Measurements from ENCODE around the gene EVI2A.
"Not testable (repeated sequence)": the region's sequence is repeated elsewhere in the genome, so short reads cannot be mapped to it uniquely, and the experiment has no call there.

Gene EVI2A, protein sequence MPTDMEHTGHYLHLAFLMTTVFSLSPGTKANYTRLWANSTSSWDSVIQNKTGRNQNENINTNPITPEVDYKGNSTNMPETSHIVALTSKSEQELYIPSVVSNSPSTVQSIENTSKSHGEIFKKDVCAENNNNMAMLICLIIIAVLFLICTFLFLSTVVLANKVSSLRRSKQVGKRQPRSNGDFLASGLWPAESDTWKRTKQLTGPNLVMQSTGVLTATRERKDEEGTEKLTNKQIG

DNA sequence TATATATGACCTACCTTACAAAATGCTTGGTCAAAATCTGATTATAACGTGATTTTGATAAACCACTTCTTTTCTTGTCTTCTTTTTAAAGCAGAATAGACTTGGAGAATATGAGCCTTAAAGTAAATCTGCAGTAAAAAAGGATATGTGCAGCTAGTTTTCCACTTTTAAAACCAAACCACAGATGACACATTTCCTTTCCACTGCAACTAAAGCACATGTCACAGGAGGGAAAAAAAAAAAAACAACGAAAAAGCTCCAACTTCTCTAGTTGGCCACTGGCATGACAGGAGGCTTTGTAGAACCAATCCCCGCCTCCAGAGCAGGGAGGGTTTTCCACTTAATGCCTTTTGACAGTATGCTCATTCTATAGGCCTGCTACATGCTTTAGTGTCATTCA, at the start of gene EVI2A:
TSS of gene EVI2A (minus strand) at position 142 of the 400 bp plus-strand sequence. CDS start 2,609 bp downstream, outside the sequence.
- no peak for DNase-seq

DNA sequence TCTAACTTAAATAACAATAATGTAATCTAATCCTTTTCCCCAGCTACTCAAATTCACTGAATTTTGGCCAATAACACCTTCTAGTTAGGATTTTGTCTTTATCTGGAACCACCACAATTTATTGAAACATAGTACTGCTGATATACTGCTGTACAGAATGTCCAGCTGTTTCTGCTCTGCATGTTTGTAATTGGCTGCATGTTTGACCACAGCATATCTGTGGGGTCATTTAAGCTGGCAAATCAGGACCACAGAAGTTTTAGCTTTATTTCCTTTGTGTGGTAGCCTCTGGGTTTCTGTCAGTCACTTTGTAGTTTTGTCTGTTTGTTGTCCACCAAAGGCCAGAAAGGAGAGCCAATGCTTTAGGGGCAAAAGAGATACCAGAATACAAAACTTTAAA, 47.8 kb upstream of the EVI2A start:
- DNase-seq: no peak

DNA sequence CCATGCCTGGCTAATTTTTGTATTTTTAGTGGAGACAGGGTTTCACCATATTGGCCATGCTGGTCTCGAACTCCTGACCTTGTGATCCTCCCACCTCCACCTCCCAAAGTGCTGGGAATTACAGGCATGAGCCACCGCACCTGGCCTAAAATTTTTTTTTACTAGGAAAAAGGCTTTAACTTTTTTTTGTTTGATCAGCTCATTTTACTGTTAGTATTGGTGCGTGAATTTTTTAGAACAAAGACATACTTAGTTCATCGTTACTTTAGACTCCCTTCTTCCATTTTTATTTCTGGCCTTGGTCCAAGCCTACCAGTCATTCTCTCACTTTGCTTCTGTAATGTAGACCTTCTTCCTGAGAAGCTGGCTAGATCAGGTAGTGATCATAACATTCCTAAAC, 44.7 kb upstream of the EVI2A start:
- DNase-seq: no peak

DNA sequence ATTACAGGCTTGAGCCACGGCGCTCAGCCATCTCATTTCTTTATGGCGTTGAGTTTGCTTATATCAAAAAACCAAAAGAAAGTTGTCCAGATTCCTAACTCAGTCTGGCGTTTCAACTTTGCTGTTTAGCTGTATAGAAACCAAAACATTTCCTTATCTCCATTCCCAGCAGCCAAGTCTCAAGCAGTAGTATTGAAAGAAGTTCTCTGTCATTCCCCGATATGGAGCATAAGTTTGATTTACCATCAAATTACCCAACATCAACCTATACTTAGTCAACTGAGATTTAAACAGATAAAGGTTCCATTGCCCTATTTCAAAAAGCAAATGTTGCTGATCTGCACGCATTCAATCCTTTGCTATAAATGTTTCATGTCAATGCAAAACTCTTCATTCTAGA, 42.6 kb upstream of the EVI2A start:
- no peak for DNase-seq

DNA sequence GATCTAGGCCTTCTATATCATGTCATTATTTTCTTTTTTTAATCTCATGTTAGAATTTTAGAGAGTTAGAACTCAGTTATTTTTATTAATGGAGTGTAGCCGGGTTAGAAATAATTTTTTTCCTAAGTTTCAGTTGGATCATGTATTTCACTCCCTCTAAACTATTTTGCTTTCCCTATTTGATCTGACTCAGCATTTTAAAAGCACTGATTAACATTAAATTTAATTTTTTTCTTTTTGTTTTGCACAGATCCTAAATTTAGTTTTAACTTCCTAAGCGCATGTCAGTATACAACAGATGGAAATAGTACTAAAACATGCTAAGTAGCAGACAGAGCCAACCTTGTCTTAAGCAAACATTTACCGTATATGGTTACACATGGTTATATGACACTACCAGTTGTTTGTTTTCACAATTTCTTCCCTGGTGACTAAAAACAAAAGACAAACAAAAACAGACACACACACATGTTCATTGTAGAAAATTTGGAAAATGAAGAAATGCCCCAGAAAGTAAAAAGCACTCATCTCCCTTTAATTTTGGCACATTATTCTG, 36.5 kb upstream of the EVI2A start:
- no peak for DNase-seq

DNA sequence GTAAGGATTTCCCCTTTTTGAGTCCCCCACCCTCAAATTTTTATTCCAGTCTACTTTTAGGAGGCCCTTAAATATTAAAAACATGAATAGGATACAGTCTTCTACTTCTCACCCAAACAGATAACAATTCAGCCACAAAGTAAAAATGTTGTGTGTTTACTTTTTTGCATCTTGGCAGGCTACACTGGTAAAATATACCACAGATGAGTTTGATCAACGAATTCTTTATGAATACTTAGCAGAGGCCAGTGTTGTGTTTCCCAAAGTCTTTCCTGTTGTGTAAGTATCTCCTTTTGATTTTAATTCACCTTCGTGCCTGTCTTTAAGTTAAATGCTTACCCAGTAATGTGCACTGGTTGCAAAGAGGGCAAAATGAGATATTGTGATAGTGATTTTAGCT, 35.7 kb upstream of the EVI2A start:
- no peak for DNase-seq

DNA sequence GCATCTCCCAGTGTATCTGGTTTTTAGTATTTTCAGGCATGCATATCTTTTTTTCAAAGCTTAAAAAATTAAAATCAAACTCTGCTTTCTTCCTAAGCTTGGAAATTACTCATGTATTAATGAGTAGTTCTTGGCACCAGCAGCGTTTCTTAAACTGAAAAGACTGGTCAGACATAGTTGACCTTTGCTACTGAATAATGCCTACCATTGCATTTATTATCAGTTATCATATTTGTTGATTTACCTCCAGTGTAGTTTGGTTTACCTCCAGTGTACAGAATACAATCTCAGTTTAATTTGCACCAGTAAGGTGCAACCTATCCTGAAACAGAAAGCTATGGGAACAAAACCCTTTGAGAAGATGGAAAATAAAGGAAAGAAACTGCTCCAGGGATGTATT, 34.5 kb upstream of the EVI2A start:
- DNase-seq: no peak

DNA sequence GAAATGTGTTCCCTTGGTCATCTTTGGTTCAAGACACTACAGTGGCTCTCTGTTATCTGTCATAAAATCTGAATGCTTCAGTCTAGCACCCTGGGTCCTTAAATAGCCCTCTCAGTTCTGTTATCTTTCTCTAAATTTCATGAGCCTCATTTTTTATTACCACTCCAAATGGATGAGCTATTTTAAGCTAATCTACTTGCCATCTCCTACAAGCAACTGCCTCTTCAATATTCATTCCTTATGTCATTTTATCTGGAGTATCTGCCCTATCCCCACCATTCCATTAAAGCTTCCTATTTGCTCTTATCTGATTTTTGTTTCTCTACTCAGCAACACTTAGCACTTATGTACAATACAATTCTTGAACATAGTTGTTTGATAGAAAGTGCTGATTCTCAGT, 28.0 kb upstream of the EVI2A start:
- no peak for DNase-seq

DNA sequence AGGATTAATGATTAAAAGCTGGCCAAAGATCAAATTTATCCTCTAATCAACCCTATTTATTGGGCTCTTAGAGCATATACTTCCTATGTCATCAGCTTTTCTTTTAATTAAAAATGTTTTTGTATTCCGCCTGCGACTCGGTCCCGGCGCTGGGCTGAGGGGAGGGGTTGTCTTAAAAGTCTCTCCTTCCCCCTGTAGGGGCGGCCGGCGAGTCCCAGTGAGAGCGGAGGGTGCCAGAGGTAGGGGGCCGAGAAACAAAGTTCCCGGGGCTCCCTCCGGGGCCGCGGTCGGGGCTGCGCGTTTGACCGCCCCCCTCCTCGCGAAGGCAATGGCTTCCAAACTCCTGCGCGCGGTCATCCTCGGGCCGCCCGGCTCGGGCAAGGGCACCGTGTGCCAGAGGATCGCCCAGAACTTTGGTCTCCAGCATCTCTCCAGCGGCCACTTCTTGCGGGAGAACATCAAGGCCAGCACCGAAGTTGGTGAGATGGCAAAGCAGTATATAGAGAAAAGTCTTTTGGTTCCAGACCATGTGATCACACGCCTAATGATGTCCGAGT, 23.8 kb upstream of the EVI2A start:
- DNase-seq: not testable (repeated sequence)

DNA sequence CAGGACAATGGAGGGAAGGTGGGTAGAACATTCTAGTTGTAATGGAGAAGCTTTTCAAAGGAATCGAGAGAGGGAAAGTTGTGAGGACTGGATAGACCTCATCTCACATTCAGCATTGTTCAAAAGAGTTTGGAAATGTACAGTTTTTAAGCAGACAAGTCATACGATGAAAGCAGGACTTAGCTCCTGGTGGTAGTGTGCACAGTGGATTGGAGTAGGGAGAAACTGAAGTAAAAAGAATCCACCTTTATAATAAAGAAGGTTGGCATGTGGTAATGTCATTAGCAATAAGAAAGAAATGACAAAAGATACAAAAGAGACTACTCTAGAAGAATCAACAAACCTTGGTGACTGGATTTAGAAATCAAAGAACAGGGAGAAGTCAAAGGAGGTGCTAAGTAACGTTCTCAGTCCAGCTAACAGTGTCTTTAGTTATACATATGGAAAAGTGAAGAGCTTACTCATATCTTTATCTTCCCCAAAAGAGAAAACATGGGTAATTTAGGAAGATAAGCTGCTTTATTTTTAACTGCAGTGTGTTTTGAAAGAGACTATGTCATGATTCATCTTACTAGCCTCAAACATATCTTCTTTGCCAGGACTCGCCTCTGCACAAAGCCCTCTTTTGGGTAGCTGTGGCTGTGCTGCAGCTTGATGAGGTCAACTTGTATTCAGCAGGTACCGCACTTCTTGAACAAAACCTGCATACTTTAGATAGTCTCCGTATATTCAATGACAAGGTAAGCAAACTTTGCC, 18.7 kb upstream of the EVI2A start:
- no peak for DNase-seq

DNA sequence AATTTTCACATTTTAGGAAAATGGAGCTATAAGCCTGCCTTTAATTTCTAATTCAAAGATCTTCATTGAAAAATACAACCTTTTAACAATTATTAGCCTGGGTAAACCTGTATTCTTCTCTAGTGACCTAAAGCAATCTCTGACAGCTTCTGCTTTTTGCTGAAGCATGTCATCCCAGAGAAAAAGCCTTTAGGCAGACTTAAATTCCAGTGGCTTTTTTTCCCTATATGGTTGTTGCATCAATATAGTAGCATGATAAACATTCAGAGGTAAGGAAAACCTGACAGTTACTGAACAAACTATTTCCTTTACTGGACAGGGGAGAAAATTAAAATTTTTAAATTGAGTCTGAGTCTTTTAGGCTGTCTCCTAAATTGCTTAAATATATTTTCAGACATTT, 7.8 kb upstream of the EVI2A start:
- DNase-seq: no peak

DNA sequence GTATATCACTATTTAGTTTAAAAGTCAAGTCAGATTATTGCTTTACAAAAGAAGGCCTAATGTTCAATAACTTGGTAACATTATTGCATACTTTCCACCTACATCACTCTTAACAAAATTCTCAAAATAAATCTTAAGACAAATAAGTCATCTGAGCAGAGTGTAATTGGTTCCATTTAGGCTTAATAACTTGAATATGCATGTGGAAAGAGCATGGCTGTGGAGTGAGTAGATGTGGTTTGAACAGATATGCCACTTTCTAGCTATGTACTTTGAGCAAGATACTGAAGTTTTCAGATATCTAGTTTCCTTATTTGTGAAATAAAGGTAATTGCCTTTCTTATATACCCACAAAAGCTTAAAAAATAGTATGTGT, 6.7 kb upstream of the EVI2A start:
- no peak for DNase-seq

DNA sequence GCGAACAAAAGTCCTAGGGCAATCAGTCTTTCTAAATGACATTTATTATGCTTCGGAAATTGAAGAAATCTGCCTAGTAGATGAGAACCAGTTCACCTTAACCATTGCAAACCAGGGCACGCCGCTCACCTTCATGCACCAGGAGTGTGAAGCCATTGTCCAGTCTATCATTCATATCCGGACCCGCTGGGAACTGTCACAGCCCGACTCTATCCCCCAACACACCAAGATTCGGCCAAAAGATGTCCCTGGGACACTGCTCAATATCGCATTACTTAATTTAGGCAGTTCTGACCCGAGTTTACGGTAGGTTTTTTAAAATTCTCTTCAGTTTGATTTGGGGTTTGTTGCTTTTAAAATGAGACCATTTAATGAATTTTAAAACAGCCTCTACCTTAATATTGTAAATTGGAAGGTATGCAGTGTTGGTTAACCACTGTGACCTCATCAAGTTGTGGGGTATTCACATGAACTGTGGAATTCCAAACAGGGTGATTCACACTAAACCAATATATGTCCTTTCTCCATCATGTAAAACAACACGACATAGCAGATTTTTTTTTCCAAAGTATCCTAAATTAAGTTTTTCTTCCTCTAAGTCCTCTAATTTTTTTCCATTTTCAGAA, 6.2 kb upstream of the EVI2A start:
- no peak for DNase-seq

DNA sequence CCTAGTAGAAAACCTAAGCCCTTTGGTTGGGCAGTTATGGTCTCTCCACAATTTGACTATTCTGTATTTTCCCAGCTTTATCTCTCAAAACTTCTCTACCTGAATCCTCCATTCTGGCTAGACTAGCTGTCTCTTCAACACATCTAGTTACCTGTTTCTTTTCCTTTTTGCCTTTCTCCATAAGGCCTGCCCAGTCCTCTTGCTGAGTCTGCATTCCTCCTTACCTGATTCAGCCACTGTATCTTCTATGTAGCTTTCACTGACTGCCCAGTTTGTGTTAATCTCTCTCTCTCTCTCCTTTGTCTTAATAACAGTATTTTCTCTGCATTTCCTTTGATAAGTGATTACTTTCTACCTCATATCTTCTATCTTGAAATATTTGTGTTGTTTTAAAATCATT, 2.1 kb upstream of the EVI2A start:
- DNase-seq: no peak

DNA sequence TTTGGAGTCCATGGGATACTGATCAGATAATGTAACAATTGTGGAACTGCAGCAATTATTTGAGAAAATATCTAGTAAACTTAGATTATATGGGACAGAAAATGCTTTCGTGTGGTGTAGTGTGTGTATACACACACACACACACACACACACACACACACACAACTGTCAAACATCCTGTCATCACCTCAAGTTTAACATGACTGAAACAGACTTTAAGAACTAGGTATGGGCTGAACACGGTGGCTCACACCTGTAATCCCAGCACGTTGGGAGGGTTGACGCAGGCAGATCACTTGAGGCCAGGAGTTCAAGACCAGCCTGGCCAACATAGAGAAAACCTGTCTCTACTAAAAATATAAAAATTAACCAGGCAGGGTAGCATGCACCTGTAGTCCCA, 544 bp upstream of the EVI2A start:
- DNase-seq: no peak

DNA sequence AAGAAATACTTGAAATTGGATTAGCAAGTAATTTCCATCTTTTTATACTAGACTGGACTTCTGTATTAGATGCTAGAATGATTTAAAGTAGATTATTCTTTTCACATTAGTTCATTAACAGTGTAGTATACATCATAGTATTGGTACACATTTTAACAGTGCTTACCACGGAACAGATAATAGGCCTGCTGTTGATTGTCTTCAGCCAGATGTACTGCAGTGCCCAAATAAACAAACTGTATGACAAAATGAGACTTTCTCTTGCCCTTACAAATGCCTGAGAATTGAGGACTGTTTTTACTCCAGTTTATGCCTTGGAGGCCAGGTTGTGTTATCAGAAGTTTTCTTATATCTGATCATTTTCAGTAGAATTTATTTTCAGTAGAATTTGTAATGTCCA, 631 bp downstream of the EVI2A start:
- no peak for DNase-seq

DNA sequence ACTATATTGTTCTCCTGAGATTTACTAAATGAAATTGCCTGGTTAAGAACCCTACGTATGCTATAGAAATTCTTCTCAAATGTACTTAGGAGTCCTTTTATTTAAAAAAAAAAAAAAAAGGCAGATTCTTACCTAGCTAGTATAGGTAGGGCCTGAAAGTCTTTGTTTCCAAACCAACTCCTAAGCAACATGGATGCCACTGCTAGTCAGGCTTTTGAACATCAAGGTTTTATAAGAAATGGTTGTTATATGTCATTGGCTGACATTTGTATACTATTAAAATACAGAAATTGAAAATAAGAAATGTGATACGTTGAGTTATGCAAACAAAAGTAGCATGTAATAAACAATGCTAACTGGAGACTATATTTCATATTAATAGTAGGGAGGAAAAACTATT, 1.2 kb downstream of the EVI2A start:
- DNase-seq: no peak

DNA sequence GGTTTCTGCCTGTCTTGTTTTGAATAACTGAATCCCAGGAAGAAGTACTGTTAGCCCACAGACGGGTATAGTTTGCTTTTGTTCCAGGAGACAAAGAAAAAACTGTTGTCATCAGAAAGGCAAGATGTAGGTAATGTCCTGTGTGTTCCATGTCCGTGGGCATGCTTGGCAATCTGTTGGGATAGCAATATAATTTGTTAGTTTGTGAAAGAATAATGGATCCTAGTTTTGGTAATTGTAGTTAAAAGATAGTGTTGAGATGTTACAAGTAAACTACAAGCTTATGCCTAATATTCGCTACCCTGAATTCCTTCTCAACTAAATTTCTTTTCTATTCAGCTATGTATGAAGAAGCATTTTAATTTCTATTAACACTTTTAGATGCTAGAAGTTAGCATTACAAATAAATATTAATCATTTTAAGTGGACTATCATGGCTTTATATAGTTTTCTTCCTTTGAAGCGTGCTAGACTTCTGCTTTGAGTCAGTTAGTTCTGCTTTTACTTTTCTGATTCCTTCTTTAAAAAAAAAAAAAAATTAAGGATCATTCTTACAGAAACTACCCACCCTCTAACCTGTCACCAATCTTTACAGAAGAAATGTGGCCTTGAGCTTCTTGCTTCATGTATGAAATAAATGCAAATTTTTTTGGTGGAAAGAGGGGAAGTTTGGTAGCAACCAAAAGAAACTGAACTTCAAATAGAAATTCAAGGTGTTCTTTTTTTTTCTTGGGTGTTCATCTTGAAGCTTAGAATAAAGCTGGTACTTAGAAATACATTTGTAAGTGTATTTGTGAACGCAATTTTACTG, 2.4 kb downstream of the EVI2A start:
- DNase-seq: no peak

DNA sequence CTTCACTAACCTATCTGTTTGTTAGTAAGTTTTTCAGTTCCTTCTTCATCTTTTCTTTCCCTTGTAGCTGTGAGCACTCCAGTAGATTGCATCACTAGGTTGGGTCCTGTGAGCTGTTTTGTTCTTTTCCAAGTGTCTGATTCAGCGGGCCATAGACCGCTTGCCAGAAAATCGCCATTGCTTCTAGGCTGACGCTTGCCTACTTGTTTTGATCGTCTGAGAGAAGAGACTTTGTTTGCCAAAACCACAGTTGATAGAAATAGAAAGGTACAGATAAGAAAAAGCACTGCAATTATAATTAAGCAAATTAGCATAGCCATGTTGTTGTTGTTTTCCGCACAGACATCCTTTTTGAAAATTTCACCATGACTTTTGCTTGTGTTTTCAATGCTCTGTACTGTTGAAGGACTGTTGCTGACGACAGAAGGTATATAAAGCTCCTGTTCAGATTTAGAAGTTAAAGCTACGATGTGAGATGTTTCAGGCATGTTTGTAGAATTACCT, 3.1 kb downstream of the EVI2A start:
- no peak for DNase-seq

DNA sequence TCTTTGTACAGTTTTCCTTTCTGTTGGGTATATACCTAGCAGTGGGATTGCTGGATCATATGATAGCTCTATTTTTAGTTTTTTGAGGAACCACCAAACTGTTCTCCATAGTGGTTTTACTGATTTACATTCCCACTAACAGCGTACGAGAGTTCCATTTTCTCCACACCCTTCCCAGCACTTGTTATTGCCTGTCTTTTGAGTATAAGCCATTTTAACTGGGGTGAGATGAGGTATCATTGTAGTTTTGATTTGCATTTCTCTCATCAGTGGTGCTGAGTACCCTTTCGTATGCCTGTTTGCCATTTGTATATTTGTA, 6.7 kb downstream of the EVI2A start:
- no peak for DNase-seq

DNA sequence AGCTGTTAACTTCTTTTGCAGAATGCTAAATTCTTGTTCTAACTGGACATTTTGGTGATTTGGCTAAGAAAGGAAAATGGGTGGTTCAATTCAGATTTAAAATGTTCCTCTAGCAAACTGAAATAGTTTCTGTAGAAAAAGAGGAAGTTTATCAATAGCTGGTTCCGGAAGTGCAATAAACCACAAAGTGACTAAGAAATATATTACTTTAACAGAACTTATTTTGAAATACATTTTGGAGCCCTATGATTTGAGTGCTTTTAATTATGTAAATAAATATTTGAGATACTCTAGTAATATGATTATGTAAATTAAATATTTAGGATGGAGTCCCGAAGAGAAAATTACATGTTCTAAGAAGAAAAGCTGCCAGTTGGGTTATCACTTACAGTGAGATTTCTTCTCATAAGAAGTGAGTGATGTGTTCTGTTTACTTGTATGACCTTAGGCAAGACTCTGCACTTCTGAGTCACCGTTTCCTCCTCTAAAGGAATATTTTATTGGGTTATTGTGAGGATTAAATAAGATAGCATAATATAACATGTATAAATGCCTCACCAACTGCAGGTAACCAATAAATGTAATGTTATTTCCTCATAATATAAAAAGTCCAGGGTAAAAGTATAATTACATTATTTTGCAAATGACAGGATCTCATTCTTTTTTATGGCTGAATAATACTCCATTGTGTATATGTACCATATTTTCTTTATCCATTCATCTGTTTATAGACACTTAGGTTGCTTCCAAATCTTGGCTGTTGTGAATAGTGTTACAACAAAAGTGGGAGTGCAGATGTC, 7.2 kb downstream of the EVI2A start, which contains the start of gene EVI2B:
TSS of gene EVI2B (minus strand) at position 73 of the 800 bp plus-strand sequence. CDS start 8,445 bp downstream, outside the sequence.
- no peak for DNase-seq

DNA sequence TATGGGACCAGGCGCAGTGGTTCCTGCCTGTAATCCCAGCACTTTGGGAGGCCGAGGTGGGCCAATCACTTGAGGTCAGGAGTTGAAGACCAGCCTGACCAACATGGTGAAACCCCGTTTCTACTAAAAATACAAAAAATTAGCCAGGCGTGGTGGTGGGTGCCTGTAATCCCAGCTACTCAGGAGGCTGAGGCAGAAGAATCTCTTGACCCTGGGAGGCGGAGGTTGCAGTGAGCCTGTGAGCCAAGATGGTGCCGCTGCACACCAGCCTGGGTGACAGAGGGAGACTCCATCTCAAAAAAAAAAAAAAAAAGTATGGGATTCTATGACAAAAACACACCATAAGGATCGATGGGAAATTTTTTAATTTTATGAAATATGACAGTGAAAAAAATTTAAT, 9.2 kb downstream of the EVI2A start:
- not testable (repeated sequence) for DNase-seq

All from left hindlimb (tissue), 1 donor.